CD4-positive, alpha-beta T cell (primary cell): ENCODE data around the gene INTS6. TPM values are rescaled to one million over a fixed set of nuclear protein-coding genes. Genes with fewer than 3 reads are reported as not detected.

ENCODE experiments used
- ATAC-seq: fragments of 200-7000 bp; cut with Tn5 transposase; one replicate; pipeline ENCODE4 v1.10.0; 2022; ENCODE audit warnings: mild to moderate bottlenecking; ENCODE audit not compliant: poor library complexity
- CTCF ChIA-PET: fragments of 350-600 bp; sonication (Branson Sonifier 250); formaldehyde crosslinking; loops from one replicate; lab custom pipeline; 2021; ENCODE audit warnings: antibody characterized with exemption, inconsistent platforms; lab: Charles Lee
- POLR2A ChIA-PET: fragments of 350-600 bp; sonication (Branson Sonifier 250); formaldehyde crosslinking; loops from one replicate; lab custom pipeline; 2021; ENCODE audit warnings: antibody characterized with exemption, inconsistent platforms; lab: Charles Lee
- DNase-seq, 14 experiments: peaks; one replicate each; pipeline ENCODE4 v3.0.0-alpha.2; 2013 to 2020; ENCODE audit warnings: mixed read lengths in 2 of 14
- H3K27ac ChIP-seq, 2 donors: one replicate each; pipeline versions ENCODE4 v1.5.1 to v1.7.0; 2013; ENCODE audit warnings: low read length in 2 of 2, low read depth in 1 of 2, mild to moderate bottlenecking in 1 of 2
- H3K27me3 ChIP-seq, 2 experiments: 1 replicate in 1 of 2; 2 replicates in 1 of 2; pipeline versions ENCODE4 v1.6.1 to v1.7.0; 2013; ENCODE audit warnings: low read length in 2 of 2, control low read depth in 1 of 2, mild to moderate bottlenecking in 1 of 2, moderate library complexity in 1 of 2; ENCODE audit not compliant: insufficient read depth in 2 of 2, control insufficient read depth in 1 of 2
- H3K36me3 ChIP-seq: one replicate; pipeline ENCODE4 v1.6.1; 2013; ENCODE audit warnings: low read length, control low read depth; ENCODE audit not compliant: insufficient read depth
- H3K4me1 ChIP-seq: one replicate; pipeline ENCODE4 v1.6.1; 2013; ENCODE audit warnings: low read length, control low read depth; ENCODE audit not compliant: insufficient read depth
- H3K4me3 ChIP-seq: one replicate; pipeline ENCODE4 v1.5.1; 2013; ENCODE audit warnings: mild to moderate bottlenecking, low read length, moderate library complexity
- H3K9me3 ChIP-seq, 2 experiments: 1 replicate in 1 of 2; 2 replicates in 1 of 2; pipeline versions ENCODE4 v1.6.1 to v1.7.0; 2013; ENCODE audit warnings: low read length in 2 of 2, mild to moderate bottlenecking in 2 of 2, control low read depth in 1 of 2, moderate library complexity in 1 of 2; ENCODE audit not compliant: control insufficient read depth in 1 of 2, insufficient read depth in 1 of 2
- H3K27ac Mint-ChIP-seq: one replicate; pipeline ENCODE4 v1.8.0; 2020; ENCODE audit warnings: mixed read lengths
- H3K27me3 Mint-ChIP-seq: one replicate; pipeline ENCODE4 v1.8.0; 2021; ENCODE audit warnings: mixed read lengths
- H3K36me3 Mint-ChIP-seq: one replicate; pipeline ENCODE4 v1.8.0; 2021; ENCODE audit warnings: low read depth, mixed read lengths
- H3K4me1 Mint-ChIP-seq: one replicate; pipeline ENCODE4 v1.8.0; 2021; ENCODE audit warnings: low read depth, mixed read lengths
- H3K4me3 Mint-ChIP-seq: one replicate; pipeline ENCODE4 v1.8.0; 2020; ENCODE audit warnings: mild to moderate bottlenecking, mixed read lengths
- H3K9me3 Mint-ChIP-seq: one replicate; pipeline ENCODE4 v1.8.0; 2020; ENCODE audit warnings: mixed read lengths
- intact Hi-C, 2 experiments: fragments of 100-400 bp; cut with DNase I in 1 of 2; cut with micrococcal nuclease in 1 of 2; formaldehyde crosslinking; loops; one replicate each; pipeline versions ENCODE4 v1.15.1 to v1.9.0; 2023 to 2025; cut with DNase I, micrococcal nuclease
- total RNA-seq, 174 experiments: library from RNA in 2 of 174; stranded (reverse) in 2 of 174; gene quantifications; one replicate each; pipeline ENCODE4 v1.2.3 and lab custom pipeline; 2021 to 2026
- TF ChIP-seq, protein P1 (sequence below): fragments of 200-600 bp; IDR thresholded peaks from one replicate; pipeline ENCODE4 v1.8.0; 2022; ENCODE audit warnings: antibody characterized with exemption, mild to moderate bottlenecking

Gene INTS6
- total RNA-seq, 2 experiments from 2014 or later, result 40.8 to 45.8 TPM

DNA sequence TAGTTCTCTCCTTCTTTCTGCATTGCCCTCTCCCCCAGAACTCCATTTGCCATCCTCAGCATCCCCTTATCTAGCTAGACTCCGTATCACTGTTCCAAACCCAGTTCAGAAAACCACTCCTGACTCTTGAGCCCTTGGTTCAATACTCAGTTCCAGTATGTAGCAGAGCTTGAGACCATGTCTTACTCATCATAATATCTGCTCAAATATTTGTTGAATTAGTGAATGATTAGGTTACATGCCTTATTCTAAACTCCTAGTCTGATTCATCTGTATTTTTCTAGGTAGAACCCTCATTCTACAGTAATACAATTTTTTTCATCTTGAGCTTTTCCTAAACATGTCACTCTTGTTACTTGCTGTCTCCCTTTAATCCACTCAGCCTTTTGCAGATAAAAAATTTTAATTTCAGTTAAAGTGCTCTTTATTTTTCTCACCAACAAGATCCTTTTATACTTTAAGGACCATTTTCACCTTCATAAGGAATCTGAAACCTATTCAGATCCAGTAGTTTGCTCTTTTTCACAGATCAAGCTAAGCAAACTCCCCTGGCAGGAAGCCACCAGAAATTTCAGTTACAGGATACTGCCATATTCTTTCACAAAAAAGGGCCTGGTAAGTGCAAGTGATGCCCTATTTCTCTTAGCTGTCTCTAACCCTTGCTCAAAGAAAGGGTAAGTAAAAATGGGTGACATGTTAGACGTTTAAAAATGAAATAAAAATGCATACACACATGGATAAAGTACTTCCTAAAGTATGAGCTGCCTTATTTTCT lies 23.1 kb upstream of the INTS6 start:
- no peak overlapping the region for H3K4me3 ChIP-seq
- intact Hi-C loops, result no loop called here
- Mint-ChIP-seq H3K27me3 (no peaks in the 10 kb centered on the region), H3K9me3 (no peaks in the 10 kb centered on the region), H3K4me3 (no peak overlapping the region), H3K36me3 (no peaks in the 10 kb centered on the region), H3K27ac (no peak overlapping the region), H3K4me1 (peaks cover 5% of the 10 kb centered on the region)
- H3K4me1 ChIP-seq, result no peaks in the 10 kb centered on the region
- ATAC-seq (no peak), DNase-seq (no peak)
- ChIA-PET CTCF (interaction anchor here (0.8 to 1.8 kb wide), 5 partner anchors 10 to 339 kb away, joined by 3 to 5 read pairs (median 4); no protein-coding TSS in a partner anchor), POLR2A (interaction anchor here (2.4 kb wide), 1 partner anchor 22 kb away, joined by 18 read pairs; the partner anchor contains the start of gene INTS6)
- TF ChIP-seq, protein P1, sequence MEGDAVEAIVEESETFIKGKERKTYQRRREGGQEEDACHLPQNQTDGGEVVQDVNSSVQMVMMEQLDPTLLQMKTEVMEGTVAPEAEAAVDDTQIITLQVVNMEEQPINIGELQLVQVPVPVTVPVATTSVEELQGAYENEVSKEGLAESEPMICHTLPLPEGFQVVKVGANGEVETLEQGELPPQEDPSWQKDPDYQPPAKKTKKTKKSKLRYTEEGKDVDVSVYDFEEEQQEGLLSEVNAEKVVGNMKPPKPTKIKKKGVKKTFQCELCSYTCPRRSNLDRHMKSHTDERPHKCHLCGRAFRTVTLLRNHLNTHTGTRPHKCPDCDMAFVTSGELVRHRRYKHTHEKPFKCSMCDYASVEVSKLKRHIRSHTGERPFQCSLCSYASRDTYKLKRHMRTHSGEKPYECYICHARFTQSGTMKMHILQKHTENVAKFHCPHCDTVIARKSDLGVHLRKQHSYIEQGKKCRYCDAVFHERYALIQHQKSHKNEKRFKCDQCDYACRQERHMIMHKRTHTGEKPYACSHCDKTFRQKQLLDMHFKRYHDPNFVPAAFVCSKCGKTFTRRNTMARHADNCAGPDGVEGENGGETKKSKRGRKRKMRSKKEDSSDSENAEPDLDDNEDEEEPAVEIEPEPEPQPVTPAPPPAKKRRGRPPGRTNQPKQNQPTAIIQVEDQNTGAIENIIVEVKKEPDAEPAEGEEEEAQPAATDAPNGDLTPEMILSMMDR, result no peak
- no peaks in the 10 kb centered on the region for H3K36me3 ChIP-seq
- H3K27me3 ChIP-seq, result no peaks in the 10 kb centered on the region
- H3K27ac ChIP-seq, result no peak overlapping the region
- no peaks in the 10 kb centered on the region for H3K9me3 ChIP-seq

DNA sequence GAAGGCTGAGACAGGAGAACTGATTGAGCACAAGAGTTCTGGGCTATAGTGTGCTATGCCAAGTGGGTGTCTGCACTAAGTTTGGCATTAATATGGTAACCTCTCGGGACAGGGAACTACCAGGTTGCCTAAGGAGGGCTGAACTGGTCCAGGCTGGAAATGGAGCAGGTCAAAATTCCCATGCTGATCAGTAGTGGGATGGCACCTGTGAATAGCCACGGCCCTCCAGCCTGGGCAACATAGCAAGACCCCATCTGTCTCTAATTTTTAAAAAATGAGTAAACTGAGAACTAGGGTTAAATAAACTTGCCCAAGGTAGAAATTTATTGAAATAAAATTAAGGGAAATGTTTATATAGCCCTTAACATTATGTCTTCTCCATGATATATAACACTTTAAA lies 17.0 kb upstream of the INTS6 start:
- TF ChIP-seq, protein P1, result no peak
- no peaks in the 10 kb centered on the region for H3K36me3 ChIP-seq
- Mint-ChIP-seq H3K36me3 (no peaks in the 10 kb centered on the region), H3K9me3 (no peaks in the 10 kb centered on the region), H3K27me3 (no peaks in the 10 kb centered on the region), H3K27ac (no peak overlapping the region), H3K4me3 (no peak overlapping the region), H3K4me1 (no peaks in the 10 kb centered on the region)
- DNase-seq (no peak), ATAC-seq (no peak)
- H3K27ac ChIP-seq, result no peak overlapping the region
- no peaks in the 10 kb centered on the region for H3K9me3 ChIP-seq
- no peaks in the 10 kb centered on the region for H3K27me3 ChIP-seq
- intact Hi-C loops, result no loop called here
- no peaks in the 10 kb centered on the region for H3K4me1 ChIP-seq
- CTCF ChIA-PET, result no interaction called here
- no peak overlapping the region for H3K4me3 ChIP-seq
- POLR2A ChIA-PET, result no interaction called here

DNA sequence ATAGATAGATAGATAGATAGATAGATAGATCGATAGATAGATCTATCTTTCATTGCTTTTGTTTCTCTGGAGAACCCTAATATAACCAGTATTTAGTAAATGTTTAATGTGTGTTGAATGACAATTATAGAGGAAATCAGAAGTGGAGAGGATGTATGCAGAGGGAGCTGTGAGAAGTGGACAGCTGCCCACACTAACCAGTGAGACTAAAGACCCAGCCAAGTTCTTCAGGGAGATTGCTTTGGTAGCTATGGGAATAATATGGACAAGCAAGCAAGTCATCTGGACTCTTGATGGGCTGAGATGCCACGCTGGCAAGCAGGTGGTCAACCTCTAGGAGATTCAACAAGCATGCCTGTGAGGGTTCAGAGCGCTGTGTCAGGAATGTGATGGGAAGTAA lies 14.9 kb upstream of the INTS6 start:
- H3K27ac Mint-ChIP-seq, result no peak overlapping the region
- H3K9me3 Mint-ChIP-seq, result no peaks in the 10 kb centered on the region
- DNase-seq (no peak), ATAC-seq (no peak)
- no peaks in the 10 kb centered on the region for H3K36me3 Mint-ChIP-seq
- Histone ChIP-seq H3K36me3 (no peaks in the 10 kb centered on the region), H3K4me3 (no peak overlapping the region), H3K9me3 (no peaks in the 10 kb centered on the region), H3K27me3 (no peaks in the 10 kb centered on the region), H3K4me1 (no peaks in the 10 kb centered on the region), H3K27ac (no peak overlapping the region)
- TF ChIP-seq, protein P1, result no peak
- POLR2A ChIA-PET, result interaction anchor here (0.7 to 1.6 kb wide), 2 partner anchors 15 to 548 kb away, joined by 3 to 6 read pairs; partner anchors contain the start of gene INTS6
- no peaks in the 10 kb centered on the region for H3K27me3 Mint-ChIP-seq
- no peak overlapping the region for H3K4me3 Mint-ChIP-seq
- intact Hi-C loops, result no loop called here
- no peaks in the 10 kb centered on the region for H3K4me1 Mint-ChIP-seq
- CTCF ChIA-PET, result no interaction called here
